Tibial nerve (tissue), 4 donors: ENCODE data around the gene PDCD6IP.

Source experiments
- CTCF ChIP-seq, 5 experiments: fragments of 200-600 bp in 3 of 5; fragments of 450-650 bp in 2 of 5; sonication (generic) in 3 of 5; IDR thresholded peaks; one replicate each; pipeline ENCODE4 v1.5.1; 2016 to 2019; ENCODE audit warnings: antibody characterized with exemption in 5 of 5, mild to moderate bottlenecking in 3 of 5, moderate library complexity in 2 of 5
- EP300 ChIP-seq, 2 donors: sonication (generic); formaldehyde crosslinking; IDR thresholded peaks; one replicate each; pipeline ENCODE4 v1.6.1; 2017; ENCODE audit warnings: antibody characterized with exemption in 2 of 2, mild to moderate bottlenecking in 1 of 2

- TF ChIP-seq CTCF (IDR thresholded peaks at IDR 0.05) (no peak), EP300 (IDR thresholded peaks at IDR 0.05) (no peak)
Measured at GRCh38 chr3:33749546-33750210, 48.8 kb upstream of the PDCD6IP start.
